Thymus (tissue), 14 donors: ENCODE results near the gene GDF15. TPM values are rescaled to one million over a fixed set of nuclear protein-coding genes. Genes with fewer than 3 reads are reported as not detected.

Experiments used
- DNase-seq, 9 donors: peaks; one replicate each; pipeline ENCODE4 v3.0.0-alpha.2; 2013; ENCODE audit warnings: low spot score in 9 of 9, low read depth in 6 of 9, missing footprints in 1 of 9
- H3K27ac ChIP-seq, 2 donors: one replicate each; pipeline ENCODE4 v1.5.1; 2013; ENCODE audit warnings: control low read depth in 1 of 2, low read depth in 1 of 2, low read length in 1 of 2, mild to moderate bottlenecking in 1 of 2, moderate library complexity in 1 of 2
- H3K27me3 ChIP-seq, 2 donors: one replicate each; pipeline ENCODE4 v1.5.1; 2013; ENCODE audit warnings: low read length in 1 of 2; ENCODE audit not compliant: control insufficient read depth in 2 of 2, insufficient read depth in 1 of 2
- H3K36me3 ChIP-seq, 2 donors: one replicate each; pipeline ENCODE4 v1.5.1; 2013; ENCODE audit warnings: low read length in 1 of 2, mild to moderate bottlenecking in 1 of 2, moderate library complexity in 1 of 2; ENCODE audit not compliant: control insufficient read depth in 2 of 2, insufficient read depth in 2 of 2
- H3K4me1 ChIP-seq, 2 donors: one replicate each; pipeline ENCODE4 v1.5.1; 2013; ENCODE audit warnings: low read length in 2 of 2; ENCODE audit not compliant: control insufficient read depth in 2 of 2, insufficient read depth in 2 of 2
- H3K4me3 ChIP-seq, 2 donors: one replicate each; pipeline ENCODE4 v1.5.1; 2013; ENCODE audit warnings: low read length in 2 of 2, control low read depth in 1 of 2, mild to moderate bottlenecking in 1 of 2
- H3K9me3 ChIP-seq, 2 donors: one replicate each; pipeline ENCODE4 v1.5.1; 2013; ENCODE audit warnings: low read length in 1 of 2, mild to moderate bottlenecking in 1 of 2; ENCODE audit not compliant: control insufficient read depth in 2 of 2, insufficient read depth in 1 of 2
- WGBS: extraction: QIAGEN DNeasy Blood & Tissue Kit; methylation state at CpG from one replicate; pipeline ENCODE4 v1.1.7; 2013; 5-methylcytosine and 5-hydroxymethylcytosine counted together
- long read RNA-seq, 10 donors: transcript quantifications; one replicate each; lab custom pipeline, GENCODE V29; 2026
- polyA plus RNA-seq: library from polyadenylated mRNA; stranded (reverse); fragments of 200-250 nt; gene quantifications from one replicate; pipeline ENCODE4 v1.2.3, GENCODE V29; 2013
- total RNA-seq: library from RNA; stranded (reverse); fragments of 120-200 nt; gene quantifications from one replicate; pipeline ENCODE4 v1.2.4, GENCODE V29; 2013
- donor health status: healthy.

GDF15 gene
- total RNA-seq (0.42 TPM), polyA plus RNA-seq (2.2 TPM)
- long read RNA-seq, donor 1: 0 reads
- long read RNA-seq, donor 2: 0 reads
- long read RNA-seq, donor 3: 0 reads
- long read RNA-seq, donor 4, partial matches to known transcripts: 0 of 1 reads
- long read RNA-seq, donor 4, other reads (novel, unspliced or antisense): 0 of 1 reads
- long read RNA-seq, donor 5: 0 reads
- long read RNA-seq, donor 6: 0 reads
- long read RNA-seq, donor 7: 0 reads
- long read RNA-seq, donor 8: 0 reads
- long read RNA-seq, donor 9: 0 reads
- long read RNA-seq, donor 10: 0 reads

GRCh38 chr19:18385675-18386542 lies at the start of gene GDF15:
TSS of gene GDF15 (plus strand) at chr19:18386158. CDS start at chr19:18386190, 32 bp downstream.
- WGBS: 64% methylated on average over 33 of the region's 33 CpGs
- Histone ChIP-seq H3K27ac (no peak within 1 kb of the TSS), H3K27me3 (peaks cover 16 to 58% of the 10 kb centered on the region in 2 donors), H3K4me1 (peaks cover 5 to 9% of the 10 kb centered on the region in 2 donors), H3K36me3 (no peaks in the 10 kb centered on the region), H3K9me3 (peaks cover 0 to 10% of the 10 kb centered on the region in 2 donors), H3K4me3 (no peak within 1 kb of the TSS)
- no peak for DNase-seq

DNA sequence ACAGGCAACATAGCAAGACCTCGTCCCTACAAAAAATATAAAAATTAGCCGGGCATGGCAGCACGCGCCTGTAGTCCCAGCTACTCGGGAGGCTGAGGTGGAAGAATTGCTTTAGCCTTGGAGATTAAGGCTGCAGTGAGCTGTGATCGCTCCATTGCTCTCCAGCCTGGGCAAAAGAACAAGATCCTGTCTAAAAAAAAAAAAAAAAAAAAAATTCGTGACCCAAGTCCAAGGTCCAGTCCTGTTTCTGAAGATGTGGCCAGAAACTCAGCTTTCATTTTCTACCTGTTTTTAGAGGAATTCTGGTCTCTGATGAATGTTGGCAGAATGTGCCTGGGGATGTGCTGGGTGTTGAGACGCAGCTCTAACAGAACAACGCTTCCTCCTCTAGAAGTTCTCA lies 47.4 kb upstream of the GDF15 start:
- no peaks in the 10 kb centered on the region for H3K27me3 ChIP-seq
- H3K4me3 ChIP-seq: no peak overlapping the region
- WGBS: 97% methylated on average over 9 of the region's 9 CpGs
- peaks cover 0 to 8% of the 10 kb centered on the region in 2 donors for H3K36me3 ChIP-seq
- no peaks in the 10 kb centered on the region for H3K9me3 ChIP-seq
- DNase-seq: no peak
- peaks cover 0 to 19% of the 10 kb centered on the region in 2 donors for H3K4me1 ChIP-seq
- H3K27ac ChIP-seq: no peak overlapping the region

DNA sequence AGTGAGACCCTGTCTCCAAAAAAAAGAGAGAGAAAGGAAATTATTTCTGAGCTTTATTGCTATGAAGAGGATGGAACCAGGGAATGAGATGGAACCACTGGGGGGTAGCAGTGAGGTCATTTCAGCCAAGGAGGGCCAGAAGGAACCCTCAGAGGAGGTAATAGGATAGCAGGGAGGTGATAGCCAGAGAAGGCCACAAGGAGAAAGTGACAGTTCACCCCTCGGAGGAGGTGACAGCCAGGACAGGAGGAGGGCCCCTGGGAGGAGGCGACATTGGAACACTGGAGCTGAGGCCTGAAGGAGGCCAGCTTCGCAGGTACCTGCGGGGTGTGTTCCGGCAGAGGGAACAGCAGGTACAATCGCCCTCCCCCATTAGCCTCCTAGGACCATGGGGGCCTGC lies 46.2 kb upstream of the GDF15 start:
- DNase-seq: no peak

GRCh38 chr19:18340190-18340989 lies 45.6 kb upstream of the GDF15 start, which contains the start of gene PGPEP1:
TSS of gene PGPEP1 (plus strand) at chr19:18340598. CDS start at chr19:18340682, 84 bp downstream.
- Histone ChIP-seq H3K27me3 (no peaks in the 10 kb centered on the region), H3K4me1 (peaks cover 0 to 19% of the 10 kb centered on the region in 2 donors), H3K36me3 (peaks cover 1 to 14% of the 10 kb centered on the region in 2 donors), H3K27ac (peak within 1 kb of the TSS; percentile 83 to 88), H3K4me3 (peak within 1 kb of the TSS; percentile 77 to 91), H3K9me3 (no peaks in the 10 kb centered on the region)
- 4% methylated on average over 69 of the region's 69 CpGs for whole genome bisulfite sequencing
- peak in 5 of 9 donors; percentile 42 to 72 (median 62) for DNase-seq

More for the DNA sequence above, 46.2 kb upstream of the GDF15 start:
- Histone ChIP-seq H3K36me3 (peaks cover 0 to 11% of the 10 kb centered on the region in 2 donors), H3K4me3 (peak overlapping the region in 1 of 2 donors; percentile 91), H3K27me3 (no peaks in the 10 kb centered on the region), H3K9me3 (no peaks in the 10 kb centered on the region), H3K4me1 (peaks cover 0 to 19% of the 10 kb centered on the region in 2 donors), H3K27ac (no peak overlapping the region)
- 69% methylated on average over 6 of the region's 6 CpGs for WGBS

DNA sequence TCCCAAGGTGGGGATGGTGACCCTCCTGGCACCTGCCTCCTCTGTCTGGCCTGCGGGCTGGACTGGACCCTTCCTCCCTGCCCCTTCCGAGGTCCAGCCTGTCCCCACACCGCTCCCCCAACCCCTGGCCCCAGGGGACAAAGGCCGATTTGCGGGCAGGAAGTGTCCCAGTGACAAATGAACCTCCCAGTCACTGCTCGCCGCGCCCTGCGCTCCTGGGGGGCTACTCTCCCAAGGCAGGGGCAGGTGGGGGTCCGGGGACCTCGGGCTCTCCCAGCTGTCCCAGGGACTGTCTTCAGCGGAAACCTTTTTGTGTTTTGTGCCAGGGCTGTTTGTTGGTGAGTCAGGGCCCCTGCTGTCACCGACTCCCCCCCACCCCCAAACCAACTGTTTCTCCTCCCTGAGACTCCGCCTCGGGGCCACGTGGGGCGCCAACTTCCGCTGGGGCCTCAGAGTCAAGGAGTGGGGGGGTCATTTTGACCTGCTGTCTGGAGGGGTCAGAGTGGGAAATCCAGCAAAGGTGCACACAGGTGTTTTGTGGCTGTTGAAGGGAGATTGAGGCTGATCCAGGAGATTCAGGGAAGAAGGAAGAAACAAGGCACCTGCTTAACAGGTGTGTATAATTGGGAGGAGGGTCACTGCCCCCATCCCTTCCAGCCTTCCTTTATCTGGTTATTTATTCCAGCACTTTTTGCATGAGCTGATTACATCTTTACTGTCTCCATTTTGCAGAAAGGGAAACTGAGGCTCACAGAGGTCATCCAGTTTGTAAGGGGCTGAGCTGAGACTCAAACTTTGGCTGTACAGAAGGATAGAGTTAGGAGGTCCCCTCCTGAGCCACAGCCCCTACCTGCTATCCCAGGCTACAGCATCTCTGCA lies 44.7 kb upstream of the GDF15 start:
- H3K4me1 ChIP-seq: peaks cover 0 to 19% of the 10 kb centered on the region in 2 donors
- no peaks in the 10 kb centered on the region for H3K9me3 ChIP-seq
- H3K4me3 ChIP-seq: peak overlapping the region; percentile 77 to 91
- 1% methylated on average over 18 of the region's 18 CpGs for WGBS
- H3K27me3 ChIP-seq: no peaks in the 10 kb centered on the region
- H3K36me3 ChIP-seq: peaks cover 3 to 14% of the 10 kb centered on the region in 2 donors
- peak overlapping the region; percentile 83 to 88 for H3K27ac ChIP-seq
- DNase-seq: peak in 5 of 9 donors; percentile 43 to 78 (median 65)

DNA sequence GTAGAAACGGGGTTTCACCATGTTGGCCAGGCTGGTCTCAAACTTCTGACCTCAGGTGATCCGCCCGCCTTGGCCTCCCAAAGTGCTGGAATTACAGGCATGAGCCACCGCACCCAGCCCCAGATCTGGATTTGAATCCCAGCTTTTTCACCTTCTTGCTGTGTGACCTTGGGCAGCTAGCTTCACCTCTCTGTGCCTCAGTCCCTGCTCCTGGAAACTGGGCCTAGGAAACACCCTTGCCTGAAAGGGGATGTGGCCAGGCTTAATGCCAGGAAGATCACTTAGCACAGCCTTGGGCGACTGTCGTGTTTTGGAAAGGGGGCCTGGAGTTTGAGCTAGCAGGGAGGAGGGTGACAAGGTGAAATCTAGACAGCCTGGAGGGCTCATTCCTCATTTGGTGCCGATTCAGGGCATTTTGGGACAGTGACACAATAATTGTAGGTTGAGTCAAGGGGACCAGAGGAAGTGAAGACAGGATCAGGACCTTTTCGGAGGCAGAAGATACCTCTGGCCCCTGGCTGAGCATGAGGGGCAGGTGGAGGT lies 43.8 kb upstream of the GDF15 start:
- H3K36me3 ChIP-seq: peaks cover 3 to 14% of the 10 kb centered on the region in 2 donors

DNA sequence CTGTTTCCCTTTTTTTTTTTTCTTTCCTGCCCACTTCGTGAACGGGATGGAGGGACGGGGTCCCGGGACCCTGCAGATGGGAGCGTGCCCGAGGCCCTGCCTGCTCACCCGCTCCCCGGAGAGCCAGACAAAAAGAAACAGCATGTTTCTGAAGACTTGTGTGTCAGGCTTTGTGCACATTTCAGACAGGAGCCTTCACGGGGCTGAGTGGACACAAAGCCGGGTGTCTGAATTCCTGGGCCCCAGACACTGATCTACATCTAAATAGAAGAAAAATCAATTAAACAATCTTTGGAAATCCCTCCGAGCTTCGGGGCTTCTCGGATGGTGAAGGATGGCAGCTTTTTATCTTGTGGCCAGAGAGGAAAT lies 41.4 kb upstream of the GDF15 start:
- Histone ChIP-seq H3K36me3 (peaks cover 3 to 23% of the 10 kb centered on the region in 2 donors), H3K4me3 (no peak overlapping the region), H3K9me3 (peaks cover 0 to 3% of the 10 kb centered on the region in 2 donors), H3K27ac (no peak overlapping the region), H3K4me1 (peaks cover 0 to 19% of the 10 kb centered on the region in 2 donors), H3K27me3 (no peaks in the 10 kb centered on the region)
- no peak for DNase-seq
- 91% methylated on average over 13 of the region's 13 CpGs for WGBS

More for the DNA sequence above, 43.8 kb upstream of the GDF15 start:
- DNase-seq: no peak
- H3K27me3 ChIP-seq: no peaks in the 10 kb centered on the region
- 94% methylated on average over 8 of the region's 8 CpGs for WGBS
- no peaks in the 10 kb centered on the region for H3K9me3 ChIP-seq
- no peak overlapping the region for H3K27ac ChIP-seq
- no peak overlapping the region for H3K4me3 ChIP-seq
- peaks cover 0 to 19% of the 10 kb centered on the region in 2 donors for H3K4me1 ChIP-seq

DNA sequence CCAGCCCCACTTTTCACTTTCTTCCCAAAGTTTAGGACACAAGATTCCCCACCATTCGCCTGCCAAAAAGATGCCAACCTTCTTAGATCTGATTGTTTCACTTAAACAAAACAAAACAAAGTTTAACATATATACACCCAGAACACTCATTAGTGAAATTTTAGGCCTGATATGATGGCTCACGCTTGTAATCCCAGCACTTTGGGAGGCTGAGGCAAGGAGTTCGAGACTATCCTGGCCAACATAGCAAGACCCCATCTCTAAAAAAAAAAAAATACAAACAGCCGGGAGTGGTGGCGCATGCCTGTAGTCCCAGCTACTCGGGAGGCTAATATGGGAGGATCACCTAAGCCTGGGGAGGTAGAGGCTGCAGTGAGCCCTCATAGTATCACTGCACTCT lies 40.7 kb upstream of the GDF15 start:
- Histone ChIP-seq H3K9me3 (peaks cover 0 to 3% of the 10 kb centered on the region in 2 donors), H3K4me3 (no peak overlapping the region), H3K27me3 (no peaks in the 10 kb centered on the region), H3K36me3 (peaks cover 6 to 23% of the 10 kb centered on the region in 2 donors), H3K27ac (no peak overlapping the region), H3K4me1 (peaks cover 0 to 12% of the 10 kb centered on the region in 2 donors)
- no peak for DNase-seq
- 97% methylated on average over 6 of the region's 6 CpGs for WGBS
